GM12892 (cell line): Measurements from ENCODE around the gene MFAP4.

Experiments used
- DNase-seq: peaks from one replicate; pipeline ENCODE4 v3.0.0; 2011; ENCODE audit not compliant: insufficient read length
- FAIRE-seq: peaks from 2 replicates; lab custom pipeline; 2011; peaks lifted over from hg19 to GRCh38; lab: Jason Lieb, UNC
- POLR2A ChIP-seq: IDR thresholded peaks from 2 replicates; pipeline ENCODE4 v1.6.1; 2011; ENCODE audit warnings: low read depth, low read length, control low read depth
- POLR2AphosphoS5 ChIP-seq: IDR thresholded peaks from 2 replicates; pipeline ENCODE4 v1.6.1; 2011; ENCODE audit warnings: low read depth, low read length, control low read depth
- TAF1 ChIP-seq: IDR thresholded peaks from 2 replicates; pipeline ENCODE4 v1.6.1; 2011; ENCODE audit warnings: low read depth, mild to moderate bottlenecking, control low read depth, low read length, borderline replicate concordance

Gene MFAP4

DNA sequence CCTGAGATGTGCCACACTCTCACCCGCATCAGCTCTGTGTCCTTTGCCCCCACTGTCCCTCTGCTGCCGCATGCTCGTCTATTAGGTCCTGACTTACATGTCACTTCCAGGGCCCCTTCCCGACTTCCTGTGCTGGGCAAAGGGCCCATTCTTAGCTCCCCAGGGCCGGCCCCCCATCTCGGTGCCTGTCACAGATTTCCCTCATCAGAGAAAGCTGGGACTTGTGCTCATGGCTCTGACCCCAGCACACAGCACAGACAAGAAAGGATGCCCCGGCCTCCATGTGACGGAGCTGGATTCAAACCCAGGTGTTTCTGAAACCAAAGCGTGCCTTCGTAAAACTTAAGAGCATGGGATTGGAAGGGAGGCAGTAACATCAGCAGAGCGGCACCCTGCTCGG, 14.6 kb downstream of the MFAP4 start:
- DNase-seq (no peak), FAIRE-seq (peak; percentile 46)
- TF ChIP-seq POLR2A (no peak), POLR2AphosphoS5 (no peak), TAF1 (no peak)

DNA sequence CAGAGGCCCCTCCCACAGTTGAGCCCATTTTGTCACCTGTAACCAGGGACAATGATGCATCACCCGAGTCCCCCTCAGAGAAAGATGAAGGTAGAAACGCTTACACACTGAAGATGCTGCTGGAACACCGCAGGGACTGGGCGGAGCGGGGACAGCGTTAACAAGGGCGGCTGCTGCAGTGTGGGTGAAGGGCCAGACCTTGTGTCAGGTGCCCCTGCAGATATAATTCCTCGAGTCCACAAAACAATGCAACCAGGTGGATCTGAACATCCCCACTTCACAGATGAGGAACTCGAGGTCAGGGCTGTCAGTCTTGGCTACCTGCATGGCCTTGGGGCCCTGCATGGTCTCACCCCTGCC, 15.0 kb downstream of the MFAP4 start:
- FAIRE-seq, result no peak

GRCh38 chr17:19371259-19372010, 15.6 kb downstream of the MFAP4 start:
- DNase-seq (no peak), FAIRE-seq (peak; percentile 14)
- no peak for TF ChIP-seq POLR2A
- TF ChIP-seq POLR2AphosphoS5, result no peak

More for the DNA sequence above, 15.0 kb downstream of the MFAP4 start:
- no peak for TF ChIP-seq TAF1
- TF ChIP-seq POLR2AphosphoS5, result no peak
- TF ChIP-seq POLR2A, result no peak
- no peak for DNase-seq

GRCh38 chr17:19370493-19370960, 16.5 kb downstream of the MFAP4 start:
- no peak for FAIRE-seq
- DNase-seq, result peak; percentile 52

GRCh38 chr17:19369846-19370492, 17.0 kb downstream of the MFAP4 start:
- FAIRE-seq (peak; percentile 84), DNase-seq (no peak)
- no peak for TF ChIP-seq POLR2AphosphoS5
- TF ChIP-seq TAF1, result no peak
- TF ChIP-seq POLR2A, result no peak

More at GRCh38 chr17:19370493-19370960, 16.5 kb downstream of the MFAP4 start:
- TF ChIP-seq POLR2A (no peak), POLR2AphosphoS5 (no peak), TAF1 (no peak)

DNA sequence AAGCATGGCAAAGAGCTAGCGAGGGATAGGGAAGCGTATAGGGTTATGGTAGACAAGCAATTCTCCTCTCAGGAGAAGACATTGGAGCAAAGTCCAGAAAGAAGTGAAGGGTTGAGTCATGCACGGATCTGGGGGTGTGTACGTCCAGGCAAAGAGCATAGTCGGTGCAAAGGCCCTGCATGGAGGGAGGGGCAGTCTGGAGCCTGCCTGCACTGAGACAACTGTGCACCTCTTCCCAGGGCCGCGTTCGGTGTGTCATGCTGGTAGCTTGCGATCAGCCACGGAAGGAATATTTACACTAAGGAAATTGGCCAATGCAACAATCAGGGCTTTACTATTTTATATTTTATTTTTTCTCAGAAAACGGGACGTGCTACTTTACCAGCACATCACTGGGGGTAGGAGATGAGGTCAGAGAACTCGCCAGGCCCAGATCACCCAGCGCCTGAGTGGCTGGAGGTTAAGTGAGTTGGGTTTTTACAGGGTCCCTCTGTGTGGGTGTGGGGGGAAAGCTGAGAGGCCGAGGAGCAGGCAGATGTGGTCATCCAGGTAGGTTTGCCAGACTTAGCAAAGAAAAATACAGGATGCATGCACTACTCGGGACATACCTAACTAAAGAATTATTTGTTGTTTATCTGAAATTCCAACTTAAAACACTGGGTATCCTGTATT, 17.7 kb downstream of the MFAP4 start:
- TF ChIP-seq POLR2A (no peak), TAF1 (no peak), POLR2AphosphoS5 (no peak)
- DNase-seq (no peak), FAIRE-seq (no peak)

- no peak for TF ChIP-seq POLR2A
- TF ChIP-seq POLR2AphosphoS5, result no peak
- TF ChIP-seq TAF1, result no peak
- no peak for FAIRE-seq
- DNase-seq, result no peak
Observed at GRCh38 chr17:19368229-19368628, 18.8 kb downstream of the MFAP4 start.

DNA sequence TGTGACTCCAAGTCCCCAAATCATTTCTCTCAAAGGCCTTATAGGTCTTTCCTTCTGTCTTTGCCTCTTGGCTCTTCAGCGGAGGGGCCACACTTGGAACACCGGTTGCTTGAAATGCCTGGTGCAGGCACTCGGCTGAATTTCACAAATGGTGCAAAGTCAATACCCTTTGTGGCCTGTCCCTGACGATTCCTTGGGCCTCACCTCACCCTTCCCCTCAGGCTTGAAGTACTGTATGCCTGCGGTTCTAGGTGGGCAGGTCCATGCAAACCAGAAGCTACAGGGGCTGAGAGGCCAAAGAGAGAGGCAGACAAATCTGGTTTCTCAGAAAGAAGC, 20.4 kb downstream of the MFAP4 start:
- TF ChIP-seq POLR2AphosphoS5 (no peak), TAF1 (no peak), POLR2A (no peak)
- DNase-seq (no peak), FAIRE-seq (no peak)

GRCh38 chr17:19365833-19366636, 21.0 kb downstream of the MFAP4 start:
- DNase-seq (no peak), FAIRE-seq (no peak)
- TF ChIP-seq POLR2AphosphoS5 (no peak), TAF1 (no peak), POLR2A (no peak)

GRCh38 chr17:19365499-19365817, 21.5 kb downstream of the MFAP4 start:
- DNase-seq, result no peak
- no peak for FAIRE-seq
- TF ChIP-seq TAF1 (no peak), POLR2A (no peak), POLR2AphosphoS5 (no peak)

DNA sequence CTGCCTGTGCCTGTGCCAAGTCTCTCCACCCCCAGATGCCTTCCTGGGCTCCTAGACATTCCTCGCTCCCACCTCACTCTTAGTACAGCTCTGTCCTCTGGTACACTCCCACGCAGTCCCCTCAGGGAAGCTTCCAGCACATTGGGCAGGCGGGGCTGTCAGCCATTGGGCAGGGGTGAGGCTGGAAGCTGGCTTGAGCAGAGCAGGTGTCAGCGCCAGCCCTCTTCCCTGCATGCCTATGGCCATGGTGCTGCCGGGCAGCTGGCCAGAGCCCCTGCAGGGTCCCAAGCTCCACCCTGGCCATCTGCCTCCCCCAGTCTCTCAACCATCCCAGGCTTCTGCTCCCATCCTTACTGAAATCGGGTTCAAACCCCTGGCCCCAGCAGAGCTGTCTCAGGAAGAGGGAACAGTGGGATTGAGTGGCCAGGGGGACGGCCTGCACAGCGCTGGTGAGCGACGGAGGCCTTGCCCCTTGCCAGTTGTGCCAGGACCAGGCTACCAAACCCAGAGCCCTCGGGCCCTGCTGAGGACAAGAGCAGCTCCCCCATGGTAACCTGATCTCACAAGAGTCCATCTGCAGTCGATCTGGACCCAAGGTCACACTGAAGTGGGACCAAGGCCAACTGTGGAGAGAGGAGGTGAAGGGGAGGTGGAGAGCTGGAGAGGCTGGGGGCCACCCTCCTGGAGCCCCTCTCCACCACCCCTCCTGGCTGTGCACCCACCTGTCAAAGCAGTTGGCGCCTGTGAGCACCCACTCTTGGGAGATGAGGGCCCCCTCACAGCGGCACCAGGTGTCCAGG, 22.1 kb downstream of the MFAP4 start:
- DNase-seq (no peak), FAIRE-seq (no peak)
- no peak for TF ChIP-seq POLR2A
- TF ChIP-seq TAF1, result no peak
- TF ChIP-seq POLR2AphosphoS5, result no peak
